Muscle layer of colon (tissue), 2 donors: ENCODE measurements around the gene OR2AT4.

Source experiments
- H3K27ac ChIP-seq: one replicate; pipeline ENCODE4 v1.7.0; 2013; ENCODE audit warnings: low read depth, mild to moderate bottlenecking, low read length, moderate library complexity
- H3K27me3 ChIP-seq, 2 donors: one replicate each; pipeline ENCODE4 v1.7.0; 2013; ENCODE audit warnings: low read length in 2 of 2, mild to moderate bottlenecking in 2 of 2; ENCODE audit not compliant: insufficient read depth in 2 of 2, control insufficient read depth in 1 of 2
- H3K36me3 ChIP-seq: one replicate; pipeline ENCODE4 v1.7.0; 2013; ENCODE audit warnings: mild to moderate bottlenecking, low read length; ENCODE audit not compliant: insufficient read depth
- H3K4me1 ChIP-seq: one replicate; pipeline ENCODE4 v1.7.0; 2013; ENCODE audit warnings: mild to moderate bottlenecking, low read length; ENCODE audit not compliant: insufficient read depth
- H3K4me3 ChIP-seq, 2 donors: one replicate each; pipeline ENCODE4 v1.7.0; 2013; ENCODE audit warnings: low read length in 2 of 2, low read depth in 1 of 2, mild to moderate bottlenecking in 1 of 2, moderate library complexity in 1 of 2
- H3K9ac ChIP-seq: one replicate; pipeline ENCODE4 v1.7.0; 2013; ENCODE audit warnings: low read length
- H3K9me3 ChIP-seq: one replicate; pipeline ENCODE4 v1.7.0; 2013; ENCODE audit warnings: mild to moderate bottlenecking, low read length
- donor health status: abdominal sarcoma.
- donor health status: Adenocarcinoma of cecum.

Gene OR2AT4

DNA sequence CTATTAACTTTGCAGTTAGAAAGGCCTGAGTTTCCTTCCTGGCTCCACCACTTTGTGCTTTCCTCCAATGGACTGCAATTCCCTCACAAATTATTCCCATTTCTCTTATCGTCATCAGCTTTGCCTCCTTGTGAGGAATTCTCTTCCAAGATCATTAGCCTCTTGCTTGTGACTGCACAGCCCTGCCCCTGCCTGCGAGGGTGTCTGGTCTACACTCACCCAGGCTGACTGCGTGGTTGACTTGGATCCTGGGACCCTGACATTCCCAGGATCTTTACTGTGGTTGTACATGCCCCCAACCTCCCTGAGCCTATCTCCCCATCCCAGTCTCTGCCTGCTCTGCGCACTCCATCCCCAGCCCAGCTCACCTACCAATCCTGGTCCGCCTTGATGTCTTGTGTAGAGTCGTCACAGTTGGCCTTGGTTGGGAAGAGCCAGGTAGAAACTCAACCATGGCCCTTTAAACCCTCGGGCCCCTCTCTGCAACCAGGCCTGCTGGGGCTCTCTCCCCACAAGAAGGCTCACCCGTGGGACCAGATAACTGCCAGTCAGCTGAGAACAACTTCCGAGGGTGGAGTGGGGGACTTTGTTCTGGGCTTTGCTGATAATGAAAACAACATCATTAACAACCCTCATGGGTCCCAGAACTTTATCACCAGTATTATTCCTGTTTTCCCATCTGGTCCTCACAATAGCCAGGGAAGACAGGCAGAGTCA is at the start of gene OR2AT4:
OR2AT4 (minus strand) TSS at position 421 of the 717 bp plus-strand sequence.
- Histone ChIP-seq H3K27me3 (no peaks in the 10 kb centered on the region), H3K9ac (no peak within 1 kb of the TSS), H3K4me1 (no peaks in the 10 kb centered on the region), H3K36me3 (no peaks in the 10 kb centered on the region), H3K9me3 (no peaks in the 10 kb centered on the region), H3K4me3 (no peak within 1 kb of the TSS), H3K27ac (no peak within 1 kb of the TSS)

DNA sequence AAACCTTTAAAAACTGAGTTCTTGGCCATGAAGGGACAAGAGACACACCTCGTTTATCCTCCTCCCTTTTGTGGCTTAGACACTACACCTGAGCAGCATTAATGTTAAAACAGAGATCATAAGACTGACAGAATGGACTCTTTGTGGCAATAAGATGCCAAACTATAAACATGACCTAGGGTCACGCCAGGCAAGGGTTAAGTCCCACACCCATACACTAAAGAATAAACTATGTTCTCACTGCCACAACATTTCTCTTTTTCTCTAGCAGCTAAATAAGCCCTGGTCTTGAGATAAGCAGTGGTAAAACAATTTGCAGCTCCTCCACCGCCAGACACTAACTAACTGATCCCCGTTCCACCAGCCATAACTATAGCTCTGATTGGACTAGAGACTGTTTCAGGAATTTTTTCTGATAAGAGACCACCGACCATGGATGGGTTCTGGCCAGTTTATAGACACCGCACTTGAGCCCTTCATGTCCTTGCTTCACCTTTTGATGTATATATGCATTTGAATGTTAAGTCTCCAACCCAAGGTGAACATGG is 49.4 kb upstream of the OR2AT4 start:
- H3K9me3 ChIP-seq: no peaks in the 10 kb centered on the region
- H3K36me3 ChIP-seq: no peaks in the 10 kb centered on the region
- H3K4me1 ChIP-seq: no peaks in the 10 kb centered on the region
- no peak overlapping the region for H3K9ac ChIP-seq
- no peak overlapping the region for H3K27ac ChIP-seq
- H3K27me3 ChIP-seq: no peaks in the 10 kb centered on the region
- no peak overlapping the region for H3K4me3 ChIP-seq

DNA sequence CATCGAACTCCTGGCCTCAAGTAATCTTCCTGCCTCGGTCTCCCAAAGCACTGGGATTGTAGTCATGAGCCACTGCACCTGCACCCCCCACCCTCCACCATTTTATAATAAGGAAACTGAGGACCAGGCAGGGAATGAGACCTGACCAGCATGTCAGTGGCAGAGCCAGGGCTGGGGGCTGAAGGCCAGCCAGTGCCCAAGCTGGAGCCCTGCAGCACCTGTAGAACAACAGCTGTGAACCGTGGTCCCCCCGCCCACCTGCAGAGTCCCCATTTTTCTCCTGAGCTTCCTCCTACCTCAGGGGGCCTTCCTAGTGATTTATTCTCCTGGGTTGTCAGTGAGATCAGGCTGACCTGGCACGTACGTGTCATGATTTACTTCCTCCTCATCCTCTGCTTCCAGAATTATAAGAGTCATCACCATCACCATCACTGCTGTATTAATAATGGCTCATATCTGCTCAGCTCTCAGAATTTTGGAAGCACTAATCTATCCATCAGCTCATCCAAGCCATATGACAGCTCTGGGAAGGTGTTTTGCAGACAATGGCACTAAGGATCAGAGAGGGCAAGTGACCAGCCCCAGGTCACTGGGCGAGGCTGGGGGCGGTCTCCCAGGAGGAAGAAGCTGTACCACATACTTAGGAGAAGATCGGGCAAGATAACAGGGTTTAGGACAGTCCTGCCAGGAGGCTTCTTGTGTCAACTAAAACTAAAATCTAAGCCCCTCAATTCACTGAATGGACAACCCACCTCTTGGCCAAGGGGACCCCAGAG is 48.7 kb upstream of the OR2AT4 start:
- H3K27ac ChIP-seq: no peak overlapping the region
- H3K9ac ChIP-seq: no peak overlapping the region
- no peaks in the 10 kb centered on the region for H3K36me3 ChIP-seq
- no peaks in the 10 kb centered on the region for H3K4me1 ChIP-seq
- H3K27me3 ChIP-seq: no peaks in the 10 kb centered on the region
- H3K9me3 ChIP-seq: no peaks in the 10 kb centered on the region
- H3K4me3 ChIP-seq: no peak overlapping the region

DNA sequence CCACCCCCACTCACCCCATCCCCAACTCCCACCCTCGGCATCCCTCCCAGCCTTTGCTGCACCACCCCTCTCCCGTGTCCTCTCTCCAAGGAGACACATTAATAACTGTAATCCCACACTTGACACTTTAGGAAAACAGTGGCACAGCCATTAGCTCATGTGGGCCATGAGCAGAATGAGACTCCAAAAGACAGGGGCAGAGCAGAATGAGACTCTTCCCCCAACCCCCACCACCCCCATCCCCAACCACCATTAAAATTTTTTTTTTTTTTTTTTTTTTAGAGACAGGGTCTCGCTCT is 48.0 kb upstream of the OR2AT4 start:
- Histone ChIP-seq H3K4me1 (no peaks in the 10 kb centered on the region), H3K36me3 (no peaks in the 10 kb centered on the region), H3K4me3 (no peak overlapping the region), H3K27me3 (no peaks in the 10 kb centered on the region), H3K9me3 (no peaks in the 10 kb centered on the region), H3K27ac (no peak overlapping the region), H3K9ac (no peak overlapping the region)

DNA sequence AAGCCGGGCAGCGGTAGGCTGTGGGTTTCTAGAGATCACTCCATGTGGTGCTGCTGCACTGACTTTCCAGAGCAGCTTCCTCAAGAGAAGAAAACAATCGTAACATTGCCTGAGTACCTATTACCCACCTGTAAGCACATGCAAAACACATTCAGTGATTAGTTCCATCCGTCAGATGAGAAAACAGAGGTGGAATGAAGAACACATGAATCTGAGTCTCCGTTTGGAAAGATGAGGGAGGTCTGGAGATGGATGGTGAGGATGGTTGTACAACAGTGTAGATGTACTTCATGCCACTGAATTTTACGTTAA is 46.7 kb upstream of the OR2AT4 start:
- H3K27ac ChIP-seq: peak overlapping the region; percentile 62

DNA sequence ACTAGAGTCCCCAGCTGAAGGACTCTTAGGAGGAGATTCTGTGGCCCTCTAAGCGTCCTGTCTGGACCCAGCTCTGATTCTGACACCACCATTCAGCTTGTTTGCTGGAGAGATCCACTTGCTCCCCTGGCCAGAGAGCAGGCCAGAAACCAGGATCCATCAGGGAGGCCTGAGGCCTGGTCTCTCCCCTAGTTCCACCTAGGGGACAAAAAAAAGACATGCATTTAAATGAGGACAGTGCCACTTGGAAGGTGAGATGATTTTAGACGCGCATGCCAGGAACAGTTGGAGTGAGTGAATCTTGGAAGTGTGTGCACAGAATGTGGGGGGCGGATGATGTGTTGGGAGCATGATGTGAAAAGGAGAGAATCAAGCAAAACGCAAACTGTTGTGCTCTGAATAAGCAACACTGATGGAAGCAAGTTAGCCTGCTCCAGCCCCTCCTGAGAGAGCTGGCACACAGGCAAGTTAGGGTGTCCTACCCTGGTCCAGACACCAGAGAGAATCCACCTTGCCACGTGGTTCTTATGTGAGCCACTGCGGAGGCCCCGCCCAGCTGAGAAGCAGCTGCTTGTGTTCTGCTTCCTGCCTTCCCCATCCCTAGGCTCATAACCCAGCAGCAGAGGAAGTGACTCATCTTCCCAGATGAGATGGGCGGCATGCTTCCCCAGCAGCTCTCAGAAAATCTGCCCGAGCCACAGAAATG is 46.2 kb upstream of the OR2AT4 start:
- no peak overlapping the region for H3K4me3 ChIP-seq
- H3K9ac ChIP-seq: no peak overlapping the region

More for the DNA sequence above, 46.7 kb upstream of the OR2AT4 start:
- Histone ChIP-seq H3K36me3 (no peaks in the 10 kb centered on the region), H3K9me3 (no peaks in the 10 kb centered on the region), H3K27me3 (no peaks in the 10 kb centered on the region), H3K4me1 (no peaks in the 10 kb centered on the region), H3K9ac (no peak overlapping the region), H3K4me3 (no peak overlapping the region)

DNA sequence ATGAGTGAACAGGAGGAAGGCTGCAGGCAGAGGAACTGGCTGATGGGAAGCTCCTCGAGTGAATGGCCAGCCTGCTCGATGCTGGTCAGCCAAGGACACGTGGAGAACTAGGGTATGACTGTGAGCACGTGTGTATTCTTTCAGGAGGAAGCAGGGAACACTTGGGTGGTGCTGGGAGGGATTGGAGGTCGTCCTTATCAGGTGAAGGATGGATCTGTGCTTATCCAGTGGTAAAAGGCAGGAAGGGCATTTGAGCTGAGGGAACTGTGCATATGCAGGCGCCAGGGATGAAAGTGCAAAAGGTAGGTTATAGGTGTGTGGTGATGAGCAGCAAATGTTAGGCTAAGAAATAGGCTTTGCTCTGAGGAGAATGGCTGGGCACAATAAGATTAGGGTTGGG is 44.5 kb upstream of the OR2AT4 start:
- no peak overlapping the region for H3K4me3 ChIP-seq
- H3K36me3 ChIP-seq: no peaks in the 10 kb centered on the region
- H3K27me3 ChIP-seq: no peaks in the 10 kb centered on the region
- H3K9me3 ChIP-seq: no peaks in the 10 kb centered on the region
- no peak overlapping the region for H3K9ac ChIP-seq
- no peaks in the 10 kb centered on the region for H3K4me1 ChIP-seq
- H3K27ac ChIP-seq: no peak overlapping the region

More for the DNA sequence above, 46.2 kb upstream of the OR2AT4 start:
- Histone ChIP-seq H3K36me3 (no peaks in the 10 kb centered on the region), H3K27me3 (no peaks in the 10 kb centered on the region), H3K27ac (peak overlapping the region; percentile 62), H3K9me3 (no peaks in the 10 kb centered on the region), H3K4me1 (no peaks in the 10 kb centered on the region)

DNA sequence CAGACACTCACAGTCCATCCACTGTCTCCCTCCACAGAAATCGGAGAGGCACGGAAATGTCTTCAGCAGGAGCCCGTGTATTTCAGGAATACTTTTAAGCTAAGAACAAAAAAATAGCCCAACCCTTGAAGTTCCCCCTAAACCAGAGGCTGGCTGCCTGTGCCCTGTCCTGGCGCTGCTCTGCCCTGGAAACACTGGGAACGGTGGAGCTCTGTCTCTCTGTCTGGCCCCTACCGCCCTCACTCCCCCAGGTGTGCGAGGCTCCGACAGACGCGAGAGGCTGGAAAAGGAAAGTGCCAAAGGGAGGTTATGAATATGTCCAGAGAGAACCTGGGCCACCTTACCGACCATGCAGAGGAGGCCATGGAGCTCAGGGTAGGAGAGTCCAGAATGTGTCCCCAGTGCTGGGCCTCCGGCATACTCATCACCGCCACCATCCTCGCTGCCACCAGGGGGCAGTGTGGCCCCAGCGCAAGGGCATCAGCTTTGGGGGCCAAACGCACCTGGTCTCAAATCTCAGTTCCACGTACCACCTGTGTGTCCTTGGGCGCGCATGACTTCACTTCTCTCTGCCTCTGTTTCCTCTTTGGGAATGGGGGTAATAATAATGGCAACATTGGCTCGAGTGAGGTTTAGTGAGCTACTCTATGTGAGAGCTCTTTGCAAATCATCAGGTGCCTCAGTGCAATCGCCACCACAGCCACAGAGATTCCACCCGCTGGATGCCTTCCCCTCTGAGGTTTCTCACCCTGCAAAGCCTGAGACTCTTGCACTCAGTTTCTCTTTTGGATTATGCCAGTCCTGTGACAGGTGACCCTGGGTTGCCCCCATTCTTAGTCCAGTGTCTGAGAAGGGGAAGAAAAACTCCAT is 43.8 kb upstream of the OR2AT4 start:
- Histone ChIP-seq H3K9ac (no peak overlapping the region), H3K9me3 (no peaks in the 10 kb centered on the region), H3K4me1 (no peaks in the 10 kb centered on the region), H3K36me3 (no peaks in the 10 kb centered on the region), H3K4me3 (no peak overlapping the region), H3K27me3 (no peaks in the 10 kb centered on the region), H3K27ac (no peak overlapping the region)

DNA sequence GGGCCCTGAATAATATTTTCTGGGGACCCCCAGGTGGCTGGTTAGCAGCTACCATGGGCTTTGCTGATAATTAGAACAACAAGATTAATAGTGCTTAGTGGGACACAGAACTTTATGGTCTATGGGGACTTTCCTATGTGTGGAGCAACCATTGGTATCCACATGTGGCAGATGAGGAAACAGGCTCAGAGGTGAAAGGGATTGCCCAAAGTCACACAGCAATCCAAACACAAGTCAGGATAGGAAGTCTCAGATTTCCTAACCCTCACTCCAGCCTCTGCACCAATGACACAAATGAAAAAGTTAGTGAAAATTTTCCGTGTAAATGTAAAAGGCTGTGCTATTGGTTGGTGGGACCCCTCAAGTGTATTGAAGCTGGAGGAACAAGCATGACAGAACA is 39.0 kb upstream of the OR2AT4 start:
- Histone ChIP-seq H3K9me3 (no peaks in the 10 kb centered on the region), H3K27ac (no peak overlapping the region), H3K4me1 (no peaks in the 10 kb centered on the region), H3K9ac (no peak overlapping the region), H3K4me3 (no peak overlapping the region), H3K36me3 (no peaks in the 10 kb centered on the region), H3K27me3 (no peaks in the 10 kb centered on the region)

DNA sequence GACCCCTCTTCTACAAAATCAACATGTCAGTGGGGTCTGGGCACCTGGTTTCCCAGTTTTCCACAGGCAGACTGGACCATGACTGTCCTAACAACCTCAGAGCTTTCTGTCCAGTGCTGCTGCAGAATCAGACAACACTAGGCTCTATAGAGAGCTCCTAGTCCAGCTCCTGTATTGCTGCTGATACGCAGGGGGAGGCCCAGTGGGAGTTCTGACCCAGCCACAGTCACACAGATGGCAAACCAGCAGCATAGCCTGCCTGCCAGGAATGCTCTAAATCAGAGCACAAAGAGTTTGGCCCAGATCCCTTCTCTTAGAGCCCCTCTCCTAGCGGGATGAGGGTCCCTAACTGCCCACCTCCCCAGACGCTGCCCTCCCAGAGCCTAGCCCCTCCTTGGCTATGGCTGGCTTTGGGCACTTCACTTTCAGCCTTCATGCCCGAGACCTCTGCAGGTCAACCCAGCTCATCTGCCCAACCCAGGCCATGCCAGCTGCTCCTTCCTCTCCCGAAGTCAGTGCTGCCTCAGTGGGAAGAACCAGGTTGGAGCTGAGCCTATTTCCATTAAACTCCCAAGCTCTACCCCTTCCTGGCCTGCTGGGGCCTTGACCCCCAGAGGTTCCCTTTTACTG is 38.5 kb upstream of the OR2AT4 start:
- no peaks in the 10 kb centered on the region for H3K4me1 ChIP-seq
- no peak overlapping the region for H3K4me3 ChIP-seq
- no peak overlapping the region for H3K27ac ChIP-seq
- no peak overlapping the region for H3K9ac ChIP-seq
- no peaks in the 10 kb centered on the region for H3K9me3 ChIP-seq
- H3K36me3 ChIP-seq: no peaks in the 10 kb centered on the region
- no peaks in the 10 kb centered on the region for H3K27me3 ChIP-seq
